HepG2 (cell line): ENCODE results near the gene SYNE1. TPM values are rescaled to one million over a fixed set of nuclear protein-coding genes. Genes with fewer than 3 reads are reported as not detected.

Experiments used
- BRF2 ChIP-seq: sonication (generic); formaldehyde crosslinking; IDR thresholded peaks from 2 replicates; pipeline ENCODE4 v1.8.1; 2022; ENCODE audit warnings: mild to moderate bottlenecking, missing genetic modification reagents
- CREM ChIP-seq, 2 experiments: sonication (generic) in 1 of 2; formaldehyde crosslinking in 1 of 2; IDR thresholded peaks; 2 replicates each; pipeline versions ENCODE4 v1.4.0 to v1.6.1; 2016 to 2020; ENCODE audit warnings: antibody characterized with exemption in 1 of 2, mild to moderate bottlenecking in 1 of 2, missing genetic modification reagents in 1 of 2
- CTCF ChIP-seq: sonication (generic); formaldehyde crosslinking; IDR thresholded peaks from 2 replicates; pipeline ENCODE4 v1.5.0; 2020; ENCODE audit warnings: mild to moderate bottlenecking, missing genetic modification reagents, moderate library complexity
- ERF ChIP-seq: IDR thresholded peaks from 2 replicates; pipeline ENCODE4 v1.6.1; 2018; ENCODE audit warnings: missing biosample characterization, missing genetic modification reagents
- FOXA1 ChIP-seq, 2 experiments: fragments of 450-650 bp in 1 of 2; sonication (generic) in 1 of 2; formaldehyde crosslinking in 1 of 2; IDR thresholded peaks; 2 replicates each; pipeline versions ENCODE4 v1.4.0 to v1.6.1; 2016 to 2020; ENCODE audit warnings: missing genetic modification reagents in 1 of 2
- FOXA3 ChIP-seq: IDR thresholded peaks from 2 replicates; pipeline ENCODE4 v1.6.1; 2016; ENCODE audit warnings: missing genetic modification reagents, missing compliant biosample characterization
- FOXJ3 ChIP-seq: sonication (generic); formaldehyde crosslinking; IDR thresholded peaks from 2 replicates; pipeline ENCODE4 v1.4.0; 2020; ENCODE audit warnings: missing genetic modification reagents, mild to moderate bottlenecking, borderline replicate concordance
- GZF1 ChIP-seq: sonication (generic); formaldehyde crosslinking; IDR thresholded peaks from 2 replicates; pipeline ENCODE4 v1.5.1; 2020; ENCODE audit warnings: mild to moderate bottlenecking, missing genetic modification reagents
- HOMEZ ChIP-seq: IDR thresholded peaks from 2 replicates; pipeline ENCODE4 v1.6.1; 2016; ENCODE audit warnings: low read depth
- MAFK ChIP-seq, 2 experiments: IDR thresholded peaks in 1 of 2; conservative IDR thresholded peaks in 1 of 2; 2 replicates each; pipeline ENCODE4 v1.6.1; 2011; ENCODE audit warnings: improper control_type of control experiment in 2 of 2, low read length in 2 of 2
- MAX ChIP-seq: IDR thresholded peaks from 2 replicates; pipeline ENCODE4 v1.6.1; 2012; ENCODE audit warnings: inconsistent platforms
- MIXL1 ChIP-seq: IDR thresholded peaks from 2 replicates; pipeline ENCODE4 v1.6.1; 2016
- NR2F2 ChIP-seq: IDR thresholded peaks from 2 replicates; pipeline ENCODE4 v1.6.1; 2012; ENCODE audit warnings: low read depth, inconsistent platforms, borderline replicate concordance
- NR2F6 ChIP-seq, 2 experiments: IDR thresholded peaks; 2 replicates each; pipeline ENCODE4 v1.6.1; 2016; ENCODE audit warnings: antibody characterized with exemption in 1 of 2, mild to moderate bottlenecking in 1 of 2
- RELA ChIP-seq: sonication (generic); formaldehyde crosslinking; IDR thresholded peaks from 2 replicates; pipeline ENCODE4 v1.4.0; 2020; ENCODE audit warnings: missing genetic modification reagents
- RXRA ChIP-seq: sonication (generic); formaldehyde crosslinking; IDR thresholded peaks from 2 replicates; pipeline ENCODE4 v1.5.1; 2020; ENCODE audit warnings: missing genetic modification reagents
- RXRB ChIP-seq: IDR thresholded peaks from 2 replicates; pipeline ENCODE4 v1.6.1; 2016; ENCODE audit warnings: borderline replicate concordance, missing genetic modification reagents, missing compliant biosample characterization
- SALL1 ChIP-seq: sonication (generic); formaldehyde crosslinking; IDR thresholded peaks from 2 replicates; pipeline ENCODE4 v1.8.0; 2022; ENCODE audit warnings: mild to moderate bottlenecking, missing genetic modification reagents
- SIX4 ChIP-seq: sonication (generic); formaldehyde crosslinking; IDR thresholded peaks from 2 replicates; pipeline ENCODE4 v1.4.0; 2020; ENCODE audit warnings: missing genetic modification reagents
- TBX3 ChIP-seq: fragments of 450-650 bp; IDR thresholded peaks from 2 replicates; pipeline ENCODE4 v1.6.1; 2017; ENCODE audit warnings: antibody characterized with exemption, mild to moderate bottlenecking, inconsistent platforms, borderline replicate concordance
- ZBTB39 ChIP-seq: sonication (generic); formaldehyde crosslinking; IDR thresholded peaks from 2 replicates; pipeline ENCODE4 v1.5.0; 2020; ENCODE audit warnings: missing genetic modification reagents
- ZNF280B ChIP-seq: sonication (generic); formaldehyde crosslinking; IDR thresholded peaks from 2 replicates; pipeline ENCODE4 v1.5.0; 2020; ENCODE audit warnings: missing genetic modification reagents, mild to moderate bottlenecking, borderline replicate concordance
- polyA plus RNA-seq, 8 experiments: library from polyadenylated mRNA; depleted of rRNA in 3 of 8; stranded (reverse) in 7 of 8; unstranded in 1 of 8; fragments of >200 nt; fragmentation: Illumina TruSeq in 4 of 8; extraction: Trizol in 4 of 8; gene quantifications; 2 replicates each; pipeline versions ENCODE4 v1.2.1 to v1.2.3, GENCODE V29; 2011 to 2016; ENCODE audit warnings: low read depth in 4 of 8, missing spikeins in 1 of 8, mixed read lengths in 1 of 8; ENCODE audit not compliant: insufficient read depth in 1 of 8
- total RNA-seq, 5 experiments: library from RNA; depleted of rRNA; stranded (reverse); fragments of >200 nt; fragmentation: Illumina TruSeq; extraction: Trizol; gene quantifications; 2 replicates each; pipeline ENCODE4 v1.2.3, GENCODE V29; 2016; ENCODE audit warnings: low read depth in 1 of 5

The SYNE1 gene
- total and polyA plus RNA-seq, 2 of the 13 experiments (the other 11 are each of a cell fraction or from before 2014, with no cell fraction given): 5.5 to 15.9 TPM

GRCh38 chr6:152305672-152306071 lies 331.5 kb downstream of the SYNE1 start (continued):
- TF ChIP-seq HOMEZ (CRISPR knock-in tag) (peak; percentile 74; the same call in 1 of the 2 replicates), RXRA (CRISPR knock-in tag) (no peak), BRF2 (CRISPR knock-in tag) (no peak), MAFK (conservative IDR thresholded peaks at IDR 0.05 in 1 of 2, IDR thresholded peaks at IDR 0.05 in 1 of 2; ENCODE audit: low read length in 2 of 2) (peak; percentile 66 to 75), ZBTB39 (no peak), ERF (CRISPR knock-in tag) (0 out of 2 replicates have a peak, but pooled peaks have one; percentile 20), RELA (CRISPR knock-in tag) (no peak), RXRB (CRISPR knock-in tag) (peak; percentile 87), NR2F2 (no peak), CTCF (CRISPR knock-in tag) (no peak), ZNF280B (CRISPR knock-in tag) (no peak), SIX4 (no peak), GZF1 (CRISPR knock-in tag) (no peak), FOXA3 (CRISPR knock-in tag) (peak; percentile 68), FOXA1 (IDR thresholded peaks at IDR 0.05) (0 out of 2 replicates have a peak, but pooled peaks have one; percentile 47), FOXA1 (CRISPR knock-in tag; IDR thresholded peaks at IDR 0.05) (peak; percentile 28; the same call in 1 of the 2 replicates), MIXL1 (CRISPR knock-in tag) (peak; percentile 56; the same call in 1 of the 2 replicates), TBX3 (peak; percentile 31; the same call in 1 of the 2 replicates), FOXJ3 (CRISPR knock-in tag) (peak; percentile 62; the same call in 1 of the 2 replicates), CREM (IDR thresholded peaks at IDR 0.05) (peak; percentile 14; the same call in 1 of the 2 replicates), CREM (CRISPR knock-in tag; IDR thresholded peaks at IDR 0.05) (no peak), MAX (no peak), SALL1 (CRISPR knock-in tag) (peak; percentile 17; the same call in 1 of the 2 replicates), NR2F6 (IDR thresholded peaks at IDR 0.05) (no peak), NR2F6 (CRISPR knock-in tag; IDR thresholded peaks at IDR 0.05) (0 out of 2 replicates have a peak, but pooled peaks have one; percentile 18)
